ENCODE data around the gene KCNH6.

The KCNH6 gene

GRCh38 chr17:63491413-63491812, 31.7 kb upstream of the KCNH6 start:
- H3F3A ChIP-seq (ENCODE audit: low read depth), result no peaks in the 10 kb centered on the region
- H3K9me2 ChIP-seq (replicated peaks; ENCODE audit: low read depth, low read length), result no peaks in the 10 kb centered on the region
- TF ChIP-seq EZH2phosphoT487 (IDR thresholded peaks at IDR 0.05; ENCODE audit: borderline replicate concordance), result no peak
- H3K4me2 ChIP-seq (ENCODE audit: low read depth, low read length, poor library complexity, severe bottlenecking), result no peak overlapping the region
- no peaks in the 10 kb centered on the region for H3K4me1 ChIP-seq (ENCODE audit: insufficient read depth, low read length, poor library complexity, severe bottlenecking)
- no peaks in the 10 kb centered on the region for H3K36me3 ChIP-seq (ENCODE audit: insufficient read depth, low read length)
- H4K20me1 ChIP-seq (ENCODE audit: insufficient read depth, low read length, poor library complexity, severe bottlenecking), result no peaks in the 10 kb centered on the region
- H3K9ac ChIP-seq (ENCODE audit: low read depth, low read length, poor library complexity, severe bottlenecking), result no peak overlapping the region
- no peaks in the 10 kb centered on the region for H3K79me2 ChIP-seq (ENCODE audit: insufficient read depth, low read length)
- no peaks in the 10 kb centered on the region for H3K27me3 ChIP-seq (ENCODE audit: insufficient read depth, low read length, poor library complexity, severe bottlenecking)
- no peaks in the 10 kb centered on the region for H3K9me3 ChIP-seq (ENCODE audit: insufficient read depth, low read depth, low read length)
- no peak overlapping the region for H2AFZ ChIP-seq (ENCODE audit: low read length)
- H3K4me3 ChIP-seq (ENCODE audit: low read length, poor library complexity, severe bottlenecking), result no peak overlapping the region

GRCh38 chr17:63491977-63492618, 31.1 kb upstream of the KCNH6 start:
- no peak overlapping the region for H3K4me2 ChIP-seq (ENCODE audit: low read depth, low read length, poor library complexity, severe bottlenecking)
- H3K4me1 ChIP-seq (ENCODE audit: insufficient read depth, low read length, poor library complexity, severe bottlenecking), result no peaks in the 10 kb centered on the region
- no peaks in the 10 kb centered on the region for H3K27me3 ChIP-seq (ENCODE audit: insufficient read depth, low read length, poor library complexity, severe bottlenecking)
- H3F3A ChIP-seq (ENCODE audit: low read depth), result no peaks in the 10 kb centered on the region
- TF ChIP-seq CTCF (conservative IDR thresholded peaks at IDR 0.05; ENCODE audit: low read length), result no peak
- no peak overlapping the region for H3K9ac ChIP-seq (ENCODE audit: low read depth, low read length, poor library complexity, severe bottlenecking)
- H3K79me2 ChIP-seq (ENCODE audit: insufficient read depth, low read length), result no peaks in the 10 kb centered on the region
- no peak overlapping the region for H2AFZ ChIP-seq (ENCODE audit: low read length)
- no peaks in the 10 kb centered on the region for H3K9me2 ChIP-seq (replicated peaks; ENCODE audit: low read depth, low read length)
- no peaks in the 10 kb centered on the region for H3K36me3 ChIP-seq (ENCODE audit: insufficient read depth, low read length)
- no peaks in the 10 kb centered on the region for H3K9me3 ChIP-seq (ENCODE audit: insufficient read depth, low read depth, low read length)
- no peaks in the 10 kb centered on the region for H4K20me1 ChIP-seq (ENCODE audit: insufficient read depth, low read length, poor library complexity, severe bottlenecking)
- no peak overlapping the region for H3K4me3 ChIP-seq (ENCODE audit: low read length, poor library complexity, severe bottlenecking)

GRCh38 chr17:63492940-63493339, 30.2 kb upstream of the KCNH6 start:
- no peaks in the 10 kb centered on the region for H3K79me2 ChIP-seq (ENCODE audit: insufficient read depth, low read length)
- H2AFZ ChIP-seq (ENCODE audit: low read length), result no peak overlapping the region
- TF ChIP-seq EZH2phosphoT487 (IDR thresholded peaks at IDR 0.05; ENCODE audit: borderline replicate concordance) (no peak), CTCF (conservative IDR thresholded peaks at IDR 0.05; ENCODE audit: low read length) (no peak)
- H3K4me2 ChIP-seq (ENCODE audit: low read depth, low read length, poor library complexity, severe bottlenecking), result no peak overlapping the region
- H3K9me3 ChIP-seq (ENCODE audit: insufficient read depth, low read depth, low read length), result no peaks in the 10 kb centered on the region
- H3K9ac ChIP-seq (ENCODE audit: low read depth, low read length, poor library complexity, severe bottlenecking), result no peak overlapping the region
- no peaks in the 10 kb centered on the region for H3F3A ChIP-seq (ENCODE audit: low read depth)
- no peaks in the 10 kb centered on the region for H3K36me3 ChIP-seq (ENCODE audit: insufficient read depth, low read length)
- no peaks in the 10 kb centered on the region for H4K20me1 ChIP-seq (ENCODE audit: insufficient read depth, low read length, poor library complexity, severe bottlenecking)
- no peaks in the 10 kb centered on the region for H3K4me1 ChIP-seq (ENCODE audit: insufficient read depth, low read length, poor library complexity, severe bottlenecking)
- H3K9me2 ChIP-seq (replicated peaks; ENCODE audit: low read depth, low read length), result no peaks in the 10 kb centered on the region
- no peaks in the 10 kb centered on the region for H3K27me3 ChIP-seq (ENCODE audit: insufficient read depth, low read length, poor library complexity, severe bottlenecking)
- H3K4me3 ChIP-seq (ENCODE audit: low read length, poor library complexity, severe bottlenecking), result no peak overlapping the region

GRCh38 chr17:63493411-63493810, 29.7 kb upstream of the KCNH6 start:
- Histone ChIP-seq H3K79me2 (ENCODE audit: insufficient read depth, low read length) (no peaks in the 10 kb centered on the region), H3K9me3 (ENCODE audit: insufficient read depth, low read depth, low read length) (no peaks in the 10 kb centered on the region), H3K9ac (ENCODE audit: low read depth, low read length, poor library complexity, severe bottlenecking) (no peak overlapping the region), H2AFZ (ENCODE audit: low read length) (no peak overlapping the region), H3F3A (ENCODE audit: low read depth) (no peaks in the 10 kb centered on the region), H3K36me3 (ENCODE audit: insufficient read depth, low read length) (no peaks in the 10 kb centered on the region), H3K4me3 (ENCODE audit: low read length, poor library complexity, severe bottlenecking) (no peak overlapping the region), H3K4me1 (ENCODE audit: insufficient read depth, low read length, poor library complexity, severe bottlenecking) (no peaks in the 10 kb centered on the region), H4K20me1 (ENCODE audit: insufficient read depth, low read length, poor library complexity, severe bottlenecking) (no peaks in the 10 kb centered on the region), H3K9me2 (replicated peaks; ENCODE audit: low read depth, low read length) (no peaks in the 10 kb centered on the region), H3K4me2 (ENCODE audit: low read depth, low read length, poor library complexity, severe bottlenecking) (no peak overlapping the region), H3K27me3 (ENCODE audit: insufficient read depth, low read length, poor library complexity, severe bottlenecking) (no peaks in the 10 kb centered on the region)
- TF ChIP-seq CTCF (conservative IDR thresholded peaks at IDR 0.05; ENCODE audit: low read length) (no peak), EZH2phosphoT487 (IDR thresholded peaks at IDR 0.05; ENCODE audit: borderline replicate concordance) (no peak)

Data from Loucy (cell line).